IMR-90 (cell line): ENCODE measurements around the gene TPM2. TPM values are rescaled to one million over a fixed set of nuclear protein-coding genes. Genes with fewer than 3 reads are reported as not detected.

ENCODE experiments used
- ATAC-seq: fragments of 200-7000 bp; cut with Tn5 transposase; 2 replicates; pipeline ENCODE4 v1.9.1; 2020; ENCODE audit warnings: low read depth, mild to moderate bottlenecking, moderate library complexity
- BruUV-seq: library from RNA; stranded (reverse); fragments of 400-500 nt; replicated peaks from 2 replicates; lab custom pipeline; 2021; lab: Mats Ljungman, UMichigan
- CTCF ChIA-PET: fragments of 300-600 bp; formaldehyde crosslinking; extraction: SDS; loops from one replicate; lab custom pipeline; 2021; ENCODE audit warnings: antibody characterized with exemption; lab: Yijun Ruan, JAX
- POLR2A ChIA-PET: fragments of 300-600 bp; sonication (Branson Sonifier 250); formaldehyde crosslinking; loops from one replicate; lab custom pipeline; 2022; ENCODE audit warnings: antibody characterized with exemption; ENCODE audit not compliant: unreplicated experiment; lab: Charles Lee
- DNase-seq: peaks from one replicate; pipeline ENCODE4 v3.0.0; 2013
- H2AFZ ChIP-seq: replicated peaks from 2 replicates; pipeline ENCODE3; 2013; ENCODE audit warnings: low read length, mild to moderate bottlenecking; ENCODE audit not compliant: poor library complexity
- H2AK5ac ChIP-seq: 2 replicates; pipeline ENCODE4 v1.6.1; 2013; ENCODE audit warnings: low read depth, low read length, inconsistent platforms
- H2AK9ac ChIP-seq: replicated peaks from 2 replicates; pipeline ENCODE3; 2013; ENCODE audit warnings: mild to moderate bottlenecking, low read depth, low read length, moderate library complexity; ENCODE audit not compliant: poor library complexity
- H2BK120ac ChIP-seq: 2 replicates; pipeline ENCODE4 v1.6.1; 2013; ENCODE audit warnings: low read depth, low read length, inconsistent platforms
- H2BK15ac ChIP-seq: 3 replicates; pipeline ENCODE4 v1.6.1; 2013; ENCODE audit warnings: low read depth, low read length, inconsistent platforms
- H2BK20ac ChIP-seq: 2 replicates; pipeline ENCODE4 v1.6.1; 2013; ENCODE audit warnings: low read depth, mild to moderate bottlenecking, inconsistent platforms, low read length, moderate library complexity
- H2BK5ac ChIP-seq: 2 replicates; pipeline ENCODE4 v1.6.1; 2013; ENCODE audit warnings: mild to moderate bottlenecking, low read depth, low read length, inconsistent platforms; ENCODE audit not compliant: poor library complexity, severe bottlenecking
- H3K14ac ChIP-seq: replicated peaks from 2 replicates; pipeline ENCODE4 v1.6.1; 2013; ENCODE audit warnings: low read depth, low read length, inconsistent platforms
- H3K18ac ChIP-seq: 2 replicates; pipeline ENCODE4 v1.6.1; 2013; ENCODE audit warnings: low read depth, low read length, control low read depth
- H3K23ac ChIP-seq: 2 replicates; pipeline ENCODE4 v1.6.1; 2013; ENCODE audit warnings: low read depth, low read length, inconsistent platforms
- H3K27ac ChIP-seq: 2 replicates; pipeline ENCODE4 v1.5.1; 2013; ENCODE audit warnings: mild to moderate bottlenecking, control low read depth, low read length; ENCODE audit not compliant: insufficient read depth
- H3K27me3 ChIP-seq: 2 replicates; pipeline ENCODE4 v1.6.1; 2013; ENCODE audit warnings: low read length; ENCODE audit not compliant: control insufficient read depth, insufficient read depth
- H3K36me3 ChIP-seq: 2 replicates; pipeline ENCODE4 v1.6.1; 2013; ENCODE audit warnings: low read length, mixed read lengths; ENCODE audit not compliant: control insufficient read depth, insufficient read depth
- H3K4ac ChIP-seq: 2 replicates; pipeline ENCODE4 v1.6.1; 2013; ENCODE audit warnings: low read depth, low read length, inconsistent platforms
- H3K4me1 ChIP-seq: 2 replicates; pipeline ENCODE4 v1.6.1; 2013; ENCODE audit warnings: low read length, mixed read lengths; ENCODE audit not compliant: control insufficient read depth, insufficient read depth
- H3K4me2 ChIP-seq: 2 replicates; pipeline ENCODE4 v1.6.1; 2013; ENCODE audit warnings: low read depth, mild to moderate bottlenecking, control low read depth, low read length, moderate library complexity
- H3K4me3 ChIP-seq: 2 replicates; pipeline ENCODE4 v1.5.1; 2013; ENCODE audit warnings: low read depth, mild to moderate bottlenecking, control low read depth, low read length, moderate library complexity; ENCODE audit not compliant: insufficient read depth
- H3K56ac ChIP-seq: 2 replicates; pipeline ENCODE4 v1.6.1; 2013; ENCODE audit warnings: low read length, inconsistent platforms; ENCODE audit not compliant: insufficient read depth; ENCODE audit errors: extremely low read depth
- H3K79me1 ChIP-seq, 2 experiments: 2 replicates each; pipeline ENCODE4 v1.6.1; 2013; ENCODE audit warnings: low read length in 2 of 2, inconsistent platforms in 1 of 2, low read depth in 1 of 2
- H3K9ac ChIP-seq: 2 replicates; pipeline ENCODE4 v1.6.1; 2013; ENCODE audit warnings: low read depth, low read length, control low read depth
- H3K9me1 ChIP-seq: 2 replicates; pipeline ENCODE4 v1.6.1; 2013; ENCODE audit warnings: low read length, inconsistent platforms; ENCODE audit not compliant: insufficient read depth
- H3K9me3 ChIP-seq: 2 replicates; pipeline ENCODE4 v1.6.1; 2013; ENCODE audit warnings: low read length; ENCODE audit not compliant: control insufficient read depth, insufficient read depth
- H4K20me1 ChIP-seq: 2 replicates; pipeline ENCODE4 v1.6.1; 2013; ENCODE audit warnings: low read length, inconsistent platforms; ENCODE audit not compliant: insufficient read depth
- H4K5ac ChIP-seq: 2 replicates; pipeline ENCODE4 v1.6.1; 2013; ENCODE audit warnings: mild to moderate bottlenecking, low read depth, low read length, control low read depth
- H4K8ac ChIP-seq, 2 experiments: 2 replicates each; pipeline ENCODE4 v1.6.1; 2013; ENCODE audit warnings: low read depth in 2 of 2, low read length in 2 of 2, control low read depth in 1 of 2, inconsistent platforms in 1 of 2
- H4K91ac ChIP-seq: 2 replicates; pipeline ENCODE4 v1.6.1; 2013; ENCODE audit warnings: low read depth, low read length, inconsistent platforms; ENCODE audit not compliant: insufficient read depth
- BHLHE40 ChIP-seq: fragments of 150-350 bp; IDR thresholded peaks from 2 replicates; pipeline ENCODE4 v1.6.1; 2016; ENCODE audit warnings: mild to moderate bottlenecking, low read depth, low read length
- CEBPB ChIP-seq: IDR thresholded peaks from 2 replicates; pipeline ENCODE4 v1.6.1; 2012; ENCODE audit warnings: low read depth, low read length, improper control_type of control experiment
- CHD1 ChIP-seq: IDR thresholded peaks from 2 replicates; pipeline ENCODE4 v1.6.1; 2012; ENCODE audit warnings: low read depth, low read length, improper control_type of control experiment
- FOS ChIP-seq: fragments of 150-350 bp; IDR thresholded peaks from 2 replicates; pipeline ENCODE4 v1.6.1; 2016; ENCODE audit warnings: low read depth, low read length
- MAFK ChIP-seq: IDR thresholded peaks from 2 replicates; pipeline ENCODE4 v1.6.1; 2012; ENCODE audit warnings: low read depth, low read length, improper control_type of control experiment
- MAZ ChIP-seq: IDR thresholded peaks from 2 replicates; pipeline ENCODE4 v1.6.1; 2012; ENCODE audit warnings: low read depth, mild to moderate bottlenecking, low read length, improper control_type of control experiment, moderate library complexity, borderline replicate concordance
- MXI1 ChIP-seq: IDR thresholded peaks from 2 replicates; pipeline ENCODE4 v1.6.1; 2012; ENCODE audit warnings: low read depth, mild to moderate bottlenecking, low read length, moderate library complexity, borderline replicate concordance
- NFE2L2 ChIP-seq: fragments of 150-350 bp; IDR thresholded peaks from 2 replicates; pipeline ENCODE4 v1.6.1; 2016; ENCODE audit warnings: low read depth, mild to moderate bottlenecking, low read length
- POLR2A ChIP-seq: IDR thresholded peaks from 2 replicates; pipeline ENCODE4 v1.6.1; 2012; ENCODE audit warnings: mild to moderate bottlenecking, low read depth, low read length
- RAD21 ChIP-seq: IDR thresholded peaks from 2 replicates; pipeline ENCODE4 v1.6.1; 2012; ENCODE audit warnings: low read length, improper control_type of control experiment
- RCOR1 ChIP-seq: IDR thresholded peaks from 2 replicates; pipeline ENCODE4 v1.6.1; 2012; ENCODE audit warnings: mild to moderate bottlenecking, low read length, improper control_type of control experiment; ENCODE audit not compliant: insufficient replicate concordance
- RFX5 ChIP-seq: IDR thresholded peaks from 2 replicates; pipeline ENCODE4 v1.8.0; 2012; ENCODE audit warnings: low read depth, mild to moderate bottlenecking, low read length, moderate library complexity
- SMC3 ChIP-seq: fragments of 150-350 bp; IDR thresholded peaks from 2 replicates; pipeline ENCODE4 v1.6.1; 2016; ENCODE audit warnings: low read depth, mild to moderate bottlenecking, antibody characterized with exemption, low read length, moderate library complexity
- WGBS, 2 experiments: methylation state at CpG; one replicate each; pipeline versions ENCODE4 v1.1.5 to v1.1.7; 2013; ENCODE audit warnings: missing lambda C conversion rate in 2 of 2; ENCODE audit not compliant: insufficient read length in 1 of 2; ENCODE audit errors: extremely low coverage in 2 of 2; 5-methylcytosine and 5-hydroxymethylcytosine counted together
- dilution Hi-C: fragments of 300-500 bp; cut with HindIII; formaldehyde crosslinking; loops from one replicate; pipeline ENCODE4 v1.14.3; 2018; ENCODE audit warnings: low sequenced_read_pairs; ENCODE audit not compliant: unreplicated experiment
- in situ Hi-C: fragments of 300-500 bp; cut with MboI; formaldehyde crosslinking; loops from 3 replicates; pipeline ENCODE4 v1.14.3; 2019; ENCODE audit warnings: low sequenced_read_pairs, inconsistent platforms, mixed read lengths
- intact Hi-C: fragments of 100-400 bp; cut with micrococcal nuclease; formaldehyde crosslinking; loops from 2 replicates; pipeline ENCODE4 v1.10.0; 2022
- polyA plus RNA-seq, 3 experiments: library from polyadenylated mRNA; depleted of rRNA; stranded (reverse); fragments of >200 nt; gene quantifications; 2 replicates each; pipeline ENCODE4 v1.2.3, GENCODE V29; 2012; ENCODE audit warnings: low replicate concordance in 1 of 3
- total RNA-seq: library from RNA; depleted of rRNA; stranded (reverse); fragments of >200 nt; gene quantifications from 2 replicates; pipeline ENCODE4 v1.2.3, GENCODE V29; 2012
- TF ChIP-seq, protein P1 (sequence below): fragments of 150-350 bp; IDR thresholded peaks from 2 replicates; pipeline ENCODE4 v1.6.1; 2016; ENCODE audit warnings: low read depth, mild to moderate bottlenecking, low read length, moderate library complexity, borderline replicate concordance
- TF ChIP-seq, protein P2 (sequence below): conservative IDR thresholded peaks from 2 replicates; pipeline ENCODE4 v1.5.1; 2012; ENCODE audit warnings: mild to moderate bottlenecking, low read depth, low read length, improper control_type of control experiment
- TF ChIP-seq, protein P3 (sequence below): fragments of 150-350 bp; IDR thresholded peaks from 2 replicates; pipeline ENCODE4 v1.6.1; 2017; ENCODE audit warnings: mild to moderate bottlenecking, antibody characterized with exemption, low read length, low read depth

The TPM2 gene
- total and polyA plus RNA-seq, 2 of the 4 experiments (the other 2 are of a cell fraction) = 960 to 2,500 TPM

DNA sequence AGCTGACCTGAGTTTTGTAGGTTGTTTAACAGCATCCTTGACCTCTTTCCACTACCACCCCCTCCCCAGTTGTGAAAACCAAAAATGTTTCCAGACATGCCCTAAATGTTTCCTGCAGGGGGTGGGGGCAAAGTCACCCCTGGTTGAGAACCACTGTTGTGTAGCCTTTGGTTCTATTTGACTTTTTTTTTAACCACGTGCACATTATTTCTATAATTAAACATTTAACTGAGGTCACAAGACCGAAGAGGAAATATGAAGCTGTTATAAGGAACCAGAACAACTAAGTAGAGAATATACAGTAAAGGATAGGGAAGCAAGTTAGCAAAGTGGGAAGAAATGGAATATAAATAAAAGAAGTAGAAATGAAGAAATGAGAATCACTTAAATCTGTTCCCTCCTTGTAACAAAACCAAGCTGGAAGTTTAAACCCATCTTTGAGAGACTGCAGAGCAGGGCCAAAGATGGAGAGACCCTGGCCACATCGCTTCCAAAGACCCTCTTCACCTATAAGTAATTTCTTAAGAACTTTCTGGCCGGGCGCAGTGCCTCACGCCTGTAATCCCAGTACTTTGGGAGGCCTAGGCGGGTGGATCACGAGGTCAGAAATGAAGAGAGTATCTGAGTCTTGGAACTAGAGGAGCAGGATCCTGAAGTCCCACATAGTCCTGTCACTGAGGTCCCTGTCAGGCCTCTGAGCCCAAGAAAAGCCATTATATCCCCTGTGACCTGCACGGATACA is 53.4 kb downstream of the TPM2 start:
- Histone ChIP-seq H3K9ac (no peak overlapping the region), H4K91ac (no peak overlapping the region), H4K20me1 (no peaks in the 10 kb centered on the region), H2AK9ac (no peak overlapping the region), H3K4me2 (no peak overlapping the region), H3K79me1 (no peaks in the 10 kb centered on the region), H3K9me1 (no peaks in the 10 kb centered on the region), H3K23ac (no peak overlapping the region), H2BK5ac (no peak overlapping the region), H2AK5ac (no peak overlapping the region), H3K4ac (no peak overlapping the region), H3K18ac (no peak overlapping the region), H2BK120ac (no peak overlapping the region), H3K36me3 (no peaks in the 10 kb centered on the region), H3K4me3 (no peak overlapping the region), H3K27ac (no peak overlapping the region), H3K9me3 (no peaks in the 10 kb centered on the region), H3K27me3 (no peaks in the 10 kb centered on the region; the same call in 1 of the 2 replicates), H2AFZ (no peak overlapping the region), H3K4me1 (no peaks in the 10 kb centered on the region), H3K56ac (no peak overlapping the region), H4K8ac (no peak overlapping the region), H4K5ac (no peak overlapping the region), H2BK20ac (no peak overlapping the region), H3K14ac (no peak overlapping the region), H2BK15ac (no peak overlapping the region)
- no peak for DNase-seq
- TF ChIP-seq RCOR1 = no peak
- no peak for TF ChIP-seq POLR2A
- TF ChIP-seq MXI1 = no peak
- TF ChIP-seq MAZ = no peak
- TF ChIP-seq, protein P1, sequence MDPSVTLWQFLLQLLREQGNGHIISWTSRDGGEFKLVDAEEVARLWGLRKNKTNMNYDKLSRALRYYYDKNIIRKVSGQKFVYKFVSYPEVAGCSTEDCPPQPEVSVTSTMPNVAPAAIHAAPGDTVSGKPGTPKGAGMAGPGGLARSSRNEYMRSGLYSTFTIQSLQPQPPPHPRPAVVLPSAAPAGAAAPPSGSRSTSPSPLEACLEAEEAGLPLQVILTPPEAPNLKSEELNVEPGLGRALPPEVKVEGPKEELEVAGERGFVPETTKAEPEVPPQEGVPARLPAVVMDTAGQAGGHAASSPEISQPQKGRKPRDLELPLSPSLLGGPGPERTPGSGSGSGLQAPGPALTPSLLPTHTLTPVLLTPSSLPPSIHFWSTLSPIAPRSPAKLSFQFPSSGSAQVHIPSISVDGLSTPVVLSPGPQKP = no peak
- no peak for TF ChIP-seq BHLHE40
- no peak for TF ChIP-seq FOS
- TF ChIP-seq MAFK = no peak
- no peak for TF ChIP-seq NFE2L2
- TF ChIP-seq, protein P2, sequence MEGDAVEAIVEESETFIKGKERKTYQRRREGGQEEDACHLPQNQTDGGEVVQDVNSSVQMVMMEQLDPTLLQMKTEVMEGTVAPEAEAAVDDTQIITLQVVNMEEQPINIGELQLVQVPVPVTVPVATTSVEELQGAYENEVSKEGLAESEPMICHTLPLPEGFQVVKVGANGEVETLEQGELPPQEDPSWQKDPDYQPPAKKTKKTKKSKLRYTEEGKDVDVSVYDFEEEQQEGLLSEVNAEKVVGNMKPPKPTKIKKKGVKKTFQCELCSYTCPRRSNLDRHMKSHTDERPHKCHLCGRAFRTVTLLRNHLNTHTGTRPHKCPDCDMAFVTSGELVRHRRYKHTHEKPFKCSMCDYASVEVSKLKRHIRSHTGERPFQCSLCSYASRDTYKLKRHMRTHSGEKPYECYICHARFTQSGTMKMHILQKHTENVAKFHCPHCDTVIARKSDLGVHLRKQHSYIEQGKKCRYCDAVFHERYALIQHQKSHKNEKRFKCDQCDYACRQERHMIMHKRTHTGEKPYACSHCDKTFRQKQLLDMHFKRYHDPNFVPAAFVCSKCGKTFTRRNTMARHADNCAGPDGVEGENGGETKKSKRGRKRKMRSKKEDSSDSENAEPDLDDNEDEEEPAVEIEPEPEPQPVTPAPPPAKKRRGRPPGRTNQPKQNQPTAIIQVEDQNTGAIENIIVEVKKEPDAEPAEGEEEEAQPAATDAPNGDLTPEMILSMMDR = no peak
- TF ChIP-seq RAD21 = no peak
- no peak for TF ChIP-seq RFX5
- TF ChIP-seq SMC3 = no peak
- no peak for TF ChIP-seq CHD1
- TF ChIP-seq, protein P3, sequence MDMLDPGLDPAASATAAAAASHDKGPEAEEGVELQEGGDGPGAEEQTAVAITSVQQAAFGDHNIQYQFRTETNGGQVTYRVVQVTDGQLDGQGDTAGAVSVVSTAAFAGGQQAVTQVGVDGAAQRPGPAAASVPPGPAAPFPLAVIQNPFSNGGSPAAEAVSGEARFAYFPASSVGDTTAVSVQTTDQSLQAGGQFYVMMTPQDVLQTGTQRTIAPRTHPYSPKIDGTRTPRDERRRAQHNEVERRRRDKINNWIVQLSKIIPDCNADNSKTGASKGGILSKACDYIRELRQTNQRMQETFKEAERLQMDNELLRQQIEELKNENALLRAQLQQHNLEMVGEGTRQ = no peak
- no peak for TF ChIP-seq CEBPB
- in situ Hi-C loops = no loop called here
- ChIA-PET POLR2A (no interaction called here), CTCF (no interaction called here)
- dilution Hi-C loops = no loop called here
- 100% methylated on average over 1 of the region's 9 CpGs; no CpG with 5 or more reads in 1 of the 2 experiments for WGBS, 2 experiments
- intact Hi-C loops = no loop called here
- ATAC-seq = no peak
- BruUV-seq = no TSS peak
